Neural progenitor cell (in vitro differentiated cells): ENCODE results near the gene ANGPTL2. TPM values are rescaled to one million over a fixed set of nuclear protein-coding genes. Genes with fewer than 3 reads are reported as not detected.

Source experiments
- DNase-seq: peaks from one replicate; pipeline ENCODE4 v3.0.0-alpha.2; 2016; ENCODE audit warnings: low spot score
- H2AFZ ChIP-seq: fragments of 200-600 bp; sonication (generic); replicated peaks from 2 replicates; pipeline ENCODE4 v1.6.1; 2016; ENCODE audit warnings: antibody characterized with exemption
- H3F3A ChIP-seq: fragments of 200-600 bp; sonication (generic); 2 replicates; pipeline ENCODE4 v1.6.1; 2016; ENCODE audit warnings: antibody characterized with exemption, low read depth
- H3K27ac ChIP-seq: fragments of 200-600 bp; sonication (generic); 2 replicates; pipeline ENCODE4 v1.5.1; 2016; ENCODE audit warnings: mild to moderate bottlenecking
- H3K27me3 ChIP-seq: fragments of 200-600 bp; sonication (generic); 2 replicates; pipeline ENCODE4 v1.6.1; 2016; ENCODE audit warnings: mild to moderate bottlenecking, moderate library complexity
- H3K36me3 ChIP-seq: fragments of 200-600 bp; sonication (generic); 2 replicates; pipeline ENCODE4 v1.5.1; 2016
- H3K4me1 ChIP-seq: fragments of 200-600 bp; sonication (generic); 2 replicates; pipeline ENCODE4 v1.6.1; 2016; ENCODE audit warnings: mixed run types
- H3K4me2 ChIP-seq: fragments of 200-600 bp; sonication (generic); 2 replicates; pipeline ENCODE4 v1.6.1; 2016
- H3K4me3 ChIP-seq: fragments of 200-600 bp; sonication (generic); 2 replicates; pipeline ENCODE4 v1.5.1; 2016
- H3K79me2 ChIP-seq: fragments of 200-600 bp; sonication (generic); 2 replicates; pipeline ENCODE4 v1.6.1; 2016; ENCODE audit warnings: low read depth
- H3K9ac ChIP-seq: fragments of 200-600 bp; sonication (generic); 2 replicates; pipeline ENCODE4 v1.6.1; 2016
- H3K9me3 ChIP-seq: fragments of 200-600 bp; sonication (generic); 2 replicates; pipeline ENCODE4 v1.5.1; 2016; ENCODE audit warnings: low read depth
- H4K20me1 ChIP-seq: fragments of 200-600 bp; sonication (generic); 2 replicates; pipeline ENCODE4 v1.6.1; 2016; ENCODE audit warnings: low read depth
- H3K27ac Mint-ChIP-seq: 3 replicates; pipeline ENCODE4 v1.8.0; 2021; ENCODE audit warnings: mixed read lengths
- H3K27me3 Mint-ChIP-seq: 2 replicates; pipeline ENCODE4 v1.8.0; 2022; ENCODE audit warnings: low read depth, mild to moderate bottlenecking, inconsistent platforms, moderate library complexity, mixed read lengths; ENCODE audit not compliant: insufficient read depth
- H3K36me3 Mint-ChIP-seq: 3 replicates; pipeline ENCODE4 v1.8.0; 2021; ENCODE audit warnings: mixed read lengths
- H3K4me1 Mint-ChIP-seq: 3 replicates; pipeline ENCODE4 v1.8.0; 2021; ENCODE audit warnings: mixed read lengths
- H3K4me3 Mint-ChIP-seq: 3 replicates; pipeline ENCODE4 v1.8.0; 2021; ENCODE audit warnings: mild to moderate bottlenecking, moderate library complexity, mixed read lengths
- H3K9me3 Mint-ChIP-seq: 3 replicates; pipeline ENCODE4 v1.8.0; 2020; ENCODE audit warnings: mixed read lengths
- EZH2 ChIP-seq: fragments of 200-600 bp; sonication (generic); IDR thresholded peaks from 2 replicates; pipeline ENCODE4 v1.6.1; 2017; ENCODE audit warnings: antibody characterized with exemption, mild to moderate bottlenecking, moderate library complexity
- EZH2phosphoT487 ChIP-seq: fragments of 200-600 bp; sonication (generic); IDR thresholded peaks from 2 replicates; pipeline ENCODE4 v1.6.1; 2017; ENCODE audit warnings: antibody characterized with exemption
- total RNA-seq: library from RNA; depleted of rRNA; stranded (reverse); fragments of >200 nt; gene quantifications from 2 replicates; pipeline ENCODE4 v1.2.3, GENCODE V29; 2015; ENCODE audit warnings: low replicate concordance
- TF ChIP-seq, protein P1 (sequence below): fragments of 200-600 bp; sonication (generic); IDR thresholded peaks from 2 replicates; pipeline ENCODE4 v1.5.1; 2017; ENCODE audit warnings: antibody characterized with exemption, mild to moderate bottlenecking

The ANGPTL2 gene
- total RNA-seq, 1 donor from 2014 or later = 7.6 TPM

GRCh38 chr9:127049581-127049980 lies 72.9 kb downstream of the ANGPTL2 start:
- Mint-ChIP-seq H3K9me3 (no peaks in the 10 kb centered on the region), H3K27me3 (no peaks in the 10 kb centered on the region), H3K36me3 (no peaks in the 10 kb centered on the region), H3K4me1 (no peaks in the 10 kb centered on the region), H3K4me3 (no peak overlapping the region), H3K27ac (no peak overlapping the region)
- H3K27ac ChIP-seq = no peak overlapping the region
- no peak for DNase-seq
- no peak overlapping the region for H3K9ac ChIP-seq
- no peaks in the 10 kb centered on the region for H3F3A ChIP-seq
- no peak overlapping the region for H3K4me3 ChIP-seq
- H3K4me2 ChIP-seq = no peak overlapping the region
- no peaks in the 10 kb centered on the region for H3K27me3 ChIP-seq
- TF ChIP-seq, protein P1, sequence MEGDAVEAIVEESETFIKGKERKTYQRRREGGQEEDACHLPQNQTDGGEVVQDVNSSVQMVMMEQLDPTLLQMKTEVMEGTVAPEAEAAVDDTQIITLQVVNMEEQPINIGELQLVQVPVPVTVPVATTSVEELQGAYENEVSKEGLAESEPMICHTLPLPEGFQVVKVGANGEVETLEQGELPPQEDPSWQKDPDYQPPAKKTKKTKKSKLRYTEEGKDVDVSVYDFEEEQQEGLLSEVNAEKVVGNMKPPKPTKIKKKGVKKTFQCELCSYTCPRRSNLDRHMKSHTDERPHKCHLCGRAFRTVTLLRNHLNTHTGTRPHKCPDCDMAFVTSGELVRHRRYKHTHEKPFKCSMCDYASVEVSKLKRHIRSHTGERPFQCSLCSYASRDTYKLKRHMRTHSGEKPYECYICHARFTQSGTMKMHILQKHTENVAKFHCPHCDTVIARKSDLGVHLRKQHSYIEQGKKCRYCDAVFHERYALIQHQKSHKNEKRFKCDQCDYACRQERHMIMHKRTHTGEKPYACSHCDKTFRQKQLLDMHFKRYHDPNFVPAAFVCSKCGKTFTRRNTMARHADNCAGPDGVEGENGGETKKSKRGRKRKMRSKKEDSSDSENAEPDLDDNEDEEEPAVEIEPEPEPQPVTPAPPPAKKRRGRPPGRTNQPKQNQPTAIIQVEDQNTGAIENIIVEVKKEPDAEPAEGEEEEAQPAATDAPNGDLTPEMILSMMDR = no peak
- TF ChIP-seq EZH2 = no peak
- no peaks in the 10 kb centered on the region for H3K9me3 ChIP-seq
- no peaks in the 10 kb centered on the region for H3K79me2 ChIP-seq
- H3K36me3 ChIP-seq = no peaks in the 10 kb centered on the region
- no peaks in the 10 kb centered on the region for H4K20me1 ChIP-seq
- no peak overlapping the region for H2AFZ ChIP-seq
- H3K4me1 ChIP-seq = no peaks in the 10 kb centered on the region

GRCh38 chr9:127049044-127049443 lies 73.4 kb downstream of the ANGPTL2 start:
- no peak overlapping the region for H3K4me3 ChIP-seq
- no peak overlapping the region for H3K27ac ChIP-seq
- no peaks in the 10 kb centered on the region for H3K4me1 ChIP-seq
- H3K9me3 Mint-ChIP-seq = no peaks in the 10 kb centered on the region
- no peaks in the 10 kb centered on the region for H4K20me1 ChIP-seq
- H3K9me3 ChIP-seq = no peaks in the 10 kb centered on the region
- H3F3A ChIP-seq = no peaks in the 10 kb centered on the region
- H3K79me2 ChIP-seq = no peaks in the 10 kb centered on the region
- H3K4me2 ChIP-seq = no peak overlapping the region
- H3K27me3 ChIP-seq = no peaks in the 10 kb centered on the region
- no peaks in the 10 kb centered on the region for H3K36me3 ChIP-seq
- DNase-seq = no peak
- no peak overlapping the region for H3K27ac Mint-ChIP-seq
- TF ChIP-seq EZH2 = no peak
- no peak for TF ChIP-seq EZH2phosphoT487
- TF ChIP-seq, protein P1 = no peak
- H3K4me3 Mint-ChIP-seq = no peak overlapping the region
- H3K9ac ChIP-seq = no peak overlapping the region
- H2AFZ ChIP-seq = no peak overlapping the region
- no peaks in the 10 kb centered on the region for H3K36me3 Mint-ChIP-seq
- H3K27me3 Mint-ChIP-seq = no peaks in the 10 kb centered on the region
- no peaks in the 10 kb centered on the region for H3K4me1 Mint-ChIP-seq

GRCh38 chr9:127047971-127048370 lies 74.5 kb downstream of the ANGPTL2 start:
- TF ChIP-seq EZH2 = no peak
- TF ChIP-seq EZH2phosphoT487 = no peak
- TF ChIP-seq, protein P1 = no peak
- H3K9ac ChIP-seq = no peak overlapping the region
- no peak overlapping the region for H3K4me2 ChIP-seq
- Mint-ChIP-seq H3K36me3 (no peaks in the 10 kb centered on the region), H3K27ac (no peak overlapping the region), H3K27me3 (no peaks in the 10 kb centered on the region), H3K4me1 (no peaks in the 10 kb centered on the region), H3K4me3 (no peak overlapping the region), H3K9me3 (no peaks in the 10 kb centered on the region)
- no peaks in the 10 kb centered on the region for H3K79me2 ChIP-seq
- H3K4me3 ChIP-seq = no peak overlapping the region
- no peak for DNase-seq
- no peak overlapping the region for H3K27ac ChIP-seq
- no peak overlapping the region for H2AFZ ChIP-seq
- no peaks in the 10 kb centered on the region for H3K4me1 ChIP-seq
- H3F3A ChIP-seq = no peaks in the 10 kb centered on the region
- H3K9me3 ChIP-seq = no peaks in the 10 kb centered on the region
- H4K20me1 ChIP-seq = no peaks in the 10 kb centered on the region
- no peaks in the 10 kb centered on the region for H3K36me3 ChIP-seq
- no peaks in the 10 kb centered on the region for H3K27me3 ChIP-seq

DNA sequence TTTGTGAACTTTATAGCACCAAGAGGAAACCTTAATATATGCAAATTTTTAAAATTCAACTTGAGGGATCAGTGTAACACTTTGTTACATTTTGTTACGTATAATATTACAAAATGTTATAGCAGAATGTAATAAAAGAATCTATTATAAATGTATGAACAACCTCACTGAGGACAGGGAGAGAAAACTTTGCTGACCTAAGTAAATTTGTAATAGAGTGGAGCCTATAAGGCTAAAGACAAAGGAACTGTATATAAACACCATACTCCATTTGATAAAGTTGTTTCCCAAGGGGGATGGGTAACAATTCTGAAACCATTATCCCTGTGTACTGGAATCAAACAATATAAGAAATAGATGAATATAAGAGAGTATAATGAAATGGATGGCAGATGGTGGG lies 77.3 kb downstream of the ANGPTL2 start:
- Histone ChIP-seq H3K4me1 (no peaks in the 10 kb centered on the region), H3K36me3 (no peaks in the 10 kb centered on the region), H3F3A (no peaks in the 10 kb centered on the region), H3K27ac (no peak overlapping the region), H2AFZ (no peak overlapping the region), H3K4me3 (no peak overlapping the region), H3K9ac (no peak overlapping the region), H3K9me3 (no peaks in the 10 kb centered on the region), H3K4me2 (no peak overlapping the region), H4K20me1 (no peaks in the 10 kb centered on the region), H3K27me3 (no peaks in the 10 kb centered on the region), H3K79me2 (no peaks in the 10 kb centered on the region)
- TF ChIP-seq EZH2phosphoT487 (no peak), EZH2 (no peak)
- TF ChIP-seq, protein P1 = no peak
- DNase-seq = no peak
- H3K4me1 Mint-ChIP-seq = no peaks in the 10 kb centered on the region
- H3K36me3 Mint-ChIP-seq = no peaks in the 10 kb centered on the region
- no peak overlapping the region for H3K27ac Mint-ChIP-seq
- no peaks in the 10 kb centered on the region for H3K27me3 Mint-ChIP-seq
- H3K4me3 Mint-ChIP-seq = no peak overlapping the region
- H3K9me3 Mint-ChIP-seq = no peaks in the 10 kb centered on the region
